WTC11 (cell line): Measurements from ENCODE around the gene G6PC3.

ENCODE experiments used
- ATF2 ChIP-seq: sonication (generic); formaldehyde crosslinking; IDR thresholded peaks from 2 replicates; pipeline ENCODE4 v1.8.1; 2022; ENCODE audit warnings: low read depth, missing genetic modification reagents, borderline replicate concordance
- CREB1 ChIP-seq: sonication (generic); formaldehyde crosslinking; IDR thresholded peaks from 2 replicates; pipeline ENCODE4 v1.8.0; 2023; ENCODE audit warnings: mild to moderate bottlenecking, missing genetic modification reagents
- CTCF ChIP-seq: fragments of 200-600 bp; IDR thresholded peaks from 2 replicates; pipeline ENCODE4 v1.8.0; 2022; ENCODE audit warnings: antibody characterized with exemption
- E2F1 ChIP-seq: sonication (generic); formaldehyde crosslinking; IDR thresholded peaks from 2 replicates; pipeline ENCODE4 v1.8.0; 2022; ENCODE audit warnings: mild to moderate bottlenecking, missing genetic modification reagents
- E2F4 ChIP-seq: sonication (generic); formaldehyde crosslinking; IDR thresholded peaks from 2 replicates; pipeline ENCODE4 v1.8.1; 2022; ENCODE audit warnings: low read depth, mild to moderate bottlenecking, moderate library complexity, missing genetic modification reagents, borderline replicate concordance
- ELF4 ChIP-seq: sonication (generic); formaldehyde crosslinking; IDR thresholded peaks from 2 replicates; pipeline ENCODE4 v1.8.1; 2022; ENCODE audit warnings: low read depth, mild to moderate bottlenecking, moderate library complexity, missing genetic modification reagents
- GABPB1 ChIP-seq: sonication (generic); formaldehyde crosslinking; IDR thresholded peaks from 2 replicates; pipeline ENCODE4 v1.8.1; 2023; ENCODE audit warnings: mild to moderate bottlenecking, missing genetic modification reagents
- IRF2 ChIP-seq: sonication (generic); formaldehyde crosslinking; IDR thresholded peaks from 2 replicates; pipeline ENCODE4 v1.8.0; 2022; ENCODE audit warnings: low read depth, missing genetic modification reagents, borderline replicate concordance
- SP1 ChIP-seq: sonication (generic); formaldehyde crosslinking; conservative IDR thresholded peaks from 2 replicates; pipeline ENCODE4 v1.8.1; 2022; ENCODE audit warnings: missing genetic modification reagents
- ZNF263 ChIP-seq: sonication (generic); formaldehyde crosslinking; IDR thresholded peaks from 2 replicates; pipeline ENCODE4 v1.8.1; 2022; ENCODE audit warnings: low read depth, mild to moderate bottlenecking, moderate library complexity, missing genetic modification reagents
- TF ChIP-seq, protein P1 (sequence below): sonication (generic); formaldehyde crosslinking; conservative IDR thresholded peaks from 2 replicates; pipeline ENCODE4 v1.8.1; 2023; ENCODE audit warnings: mild to moderate bottlenecking, low read depth, missing genetic modification reagents, moderate library complexity
- TF ChIP-seq, protein P2 (sequence below): sonication (generic); formaldehyde crosslinking; IDR thresholded peaks from 2 replicates; pipeline ENCODE4 v1.8.1; 2022; ENCODE audit warnings: missing genetic modification reagents, borderline replicate concordance
- TF ChIP-seq, protein P3 (sequence below): sonication (generic); formaldehyde crosslinking; conservative IDR thresholded peaks from 2 replicates; pipeline ENCODE4 v1.8.1; 2022; ENCODE audit warnings: mild to moderate bottlenecking, missing genetic modification reagents
- TF ChIP-seq, protein P4 (sequence below): sonication (generic); formaldehyde crosslinking; IDR thresholded peaks from 2 replicates; pipeline ENCODE4 v1.8.1; 2023; ENCODE audit warnings: mild to moderate bottlenecking, missing genetic modification reagents

DNA sequence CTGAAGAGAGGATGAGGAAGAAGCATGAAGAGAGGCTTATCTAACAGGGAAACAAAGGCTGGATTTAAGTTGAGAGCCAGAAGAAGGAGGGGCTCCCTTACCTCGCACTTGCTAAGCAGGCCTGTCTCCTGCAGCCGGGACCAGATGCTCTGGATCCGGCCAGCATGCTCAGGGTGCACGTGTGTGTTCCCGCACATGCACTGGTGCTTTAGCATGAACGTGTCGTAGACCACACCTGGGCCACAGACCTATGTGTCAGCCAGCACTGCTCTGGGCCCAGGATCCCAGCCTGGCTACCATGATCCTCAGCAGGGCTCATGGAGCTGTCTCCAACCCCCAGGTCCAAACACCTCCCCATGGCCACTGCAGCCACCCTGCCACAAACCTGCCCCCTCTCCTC lies 14.4 kb downstream of the G6PC3 start:
- no peak for TF ChIP-seq SP1 (CRISPR knock-in tag)
- no peak for TF ChIP-seq CTCF
- no peak for TF ChIP-seq ELF4 (CRISPR knock-in tag)
- TF ChIP-seq, protein P1, sequence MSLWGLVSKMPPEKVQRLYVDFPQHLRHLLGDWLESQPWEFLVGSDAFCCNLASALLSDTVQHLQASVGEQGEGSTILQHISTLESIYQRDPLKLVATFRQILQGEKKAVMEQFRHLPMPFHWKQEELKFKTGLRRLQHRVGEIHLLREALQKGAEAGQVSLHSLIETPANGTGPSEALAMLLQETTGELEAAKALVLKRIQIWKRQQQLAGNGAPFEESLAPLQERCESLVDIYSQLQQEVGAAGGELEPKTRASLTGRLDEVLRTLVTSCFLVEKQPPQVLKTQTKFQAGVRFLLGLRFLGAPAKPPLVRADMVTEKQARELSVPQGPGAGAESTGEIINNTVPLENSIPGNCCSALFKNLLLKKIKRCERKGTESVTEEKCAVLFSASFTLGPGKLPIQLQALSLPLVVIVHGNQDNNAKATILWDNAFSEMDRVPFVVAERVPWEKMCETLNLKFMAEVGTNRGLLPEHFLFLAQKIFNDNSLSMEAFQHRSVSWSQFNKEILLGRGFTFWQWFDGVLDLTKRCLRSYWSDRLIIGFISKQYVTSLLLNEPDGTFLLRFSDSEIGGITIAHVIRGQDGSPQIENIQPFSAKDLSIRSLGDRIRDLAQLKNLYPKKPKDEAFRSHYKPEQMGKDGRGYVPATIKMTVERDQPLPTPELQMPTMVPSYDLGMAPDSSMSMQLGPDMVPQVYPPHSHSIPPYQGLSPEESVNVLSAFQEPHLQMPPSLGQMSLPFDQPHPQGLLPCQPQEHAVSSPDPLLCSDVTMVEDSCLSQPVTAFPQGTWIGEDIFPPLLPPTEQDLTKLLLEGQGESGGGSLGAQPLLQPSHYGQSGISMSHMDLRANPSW (CRISPR knock-in tag): no peak
- no peak for TF ChIP-seq E2F1 (CRISPR knock-in tag)
- TF ChIP-seq, protein P2, sequence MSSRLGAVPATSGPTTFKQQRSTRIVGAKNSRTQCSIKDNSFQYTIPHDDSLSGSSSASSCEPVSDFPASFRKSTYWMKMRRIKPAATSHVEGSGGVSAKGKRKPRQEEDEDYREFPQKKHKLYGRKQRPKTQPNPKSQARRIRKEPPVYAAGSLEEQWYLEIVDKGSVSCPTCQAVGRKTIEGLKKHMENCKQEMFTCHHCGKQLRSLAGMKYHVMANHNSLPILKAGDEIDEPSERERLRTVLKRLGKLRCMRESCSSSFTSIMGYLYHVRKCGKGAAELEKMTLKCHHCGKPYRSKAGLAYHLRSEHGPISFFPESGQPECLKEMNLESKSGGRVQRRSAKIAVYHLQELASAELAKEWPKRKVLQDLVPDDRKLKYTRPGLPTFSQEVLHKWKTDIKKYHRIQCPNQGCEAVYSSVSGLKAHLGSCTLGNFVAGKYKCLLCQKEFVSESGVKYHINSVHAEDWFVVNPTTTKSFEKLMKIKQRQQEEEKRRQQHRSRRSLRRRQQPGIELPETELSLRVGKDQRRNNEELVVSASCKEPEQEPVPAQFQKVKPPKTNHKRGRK (CRISPR knock-in tag): no peak
- TF ChIP-seq, protein P3, sequence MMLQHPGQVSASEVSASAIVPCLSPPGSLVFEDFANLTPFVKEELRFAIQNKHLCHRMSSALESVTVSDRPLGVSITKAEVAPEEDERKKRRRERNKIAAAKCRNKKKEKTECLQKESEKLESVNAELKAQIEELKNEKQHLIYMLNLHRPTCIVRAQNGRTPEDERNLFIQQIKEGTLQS (CRISPR knock-in tag): no peak
- TF ChIP-seq CREB1 (CRISPR knock-in tag): no peak
- no peak for TF ChIP-seq ZNF263 (CRISPR knock-in tag)
- no peak for TF ChIP-seq E2F4 (CRISPR knock-in tag)
- no peak for TF ChIP-seq GABPB1 (CRISPR knock-in tag)
- TF ChIP-seq ATF2 (CRISPR knock-in tag): no peak
- TF ChIP-seq, protein P4, sequence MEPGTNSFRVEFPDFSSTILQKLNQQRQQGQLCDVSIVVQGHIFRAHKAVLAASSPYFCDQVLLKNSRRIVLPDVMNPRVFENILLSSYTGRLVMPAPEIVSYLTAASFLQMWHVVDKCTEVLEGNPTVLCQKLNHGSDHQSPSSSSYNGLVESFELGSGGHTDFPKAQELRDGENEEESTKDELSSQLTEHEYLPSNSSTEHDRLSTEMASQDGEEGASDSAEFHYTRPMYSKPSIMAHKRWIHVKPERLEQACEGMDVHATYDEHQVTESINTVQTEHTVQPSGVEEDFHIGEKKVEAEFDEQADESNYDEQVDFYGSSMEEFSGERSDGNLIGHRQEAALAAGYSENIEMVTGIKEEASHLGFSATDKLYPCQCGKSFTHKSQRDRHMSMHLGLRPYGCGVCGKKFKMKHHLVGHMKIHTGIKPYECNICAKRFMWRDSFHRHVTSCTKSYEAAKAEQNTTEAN: no peak
- TF ChIP-seq IRF2: no peak
